ENCODE measurements around the gene TIMP4.

- TF ChIP-seq POLR2A (IDR thresholded peaks at IDR 0.05): no peak
- TF ChIP-seq POLR2AphosphoS5 (IDR thresholded peaks at IDR 0.05): no peak
- no peak for TF ChIP-seq CTCF (IDR thresholded peaks at IDR 0.05 in 8 of 11, conservative IDR thresholded peaks at IDR 0.05 in 3 of 11)
Observed at GRCh38 chr3:12188681-12189287, 30.1 kb upstream of the TIMP4 start.

Measured in spleen (tissue), 7 donors.